Upper lobe of left lung (tissue), 6 donors: ENCODE measurements around the gene ELP4. TPM values are rescaled to one million over a fixed set of nuclear protein-coding genes. Genes with fewer than 3 reads are reported as not detected.
"Not testable (repeated sequence)": the region's sequence is repeated elsewhere in the genome, so short reads cannot be mapped to it uniquely, and the experiment has no call there.

ENCODE experiments used
- ATAC-seq, 2 donors: fragments of 200-7000 bp; cut with Tn5 transposase; one replicate each; pipeline ENCODE4 v1.9.1; 2022; ENCODE audit warnings: mild to moderate bottlenecking in 2 of 2, moderate library complexity in 2 of 2; ENCODE audit not compliant: low FRiP score in 2 of 2
- DNase-seq, 2 donors: peaks; one replicate each; pipeline ENCODE4 v3.0.0-alpha.2; 2019 to 2020
- H3K27ac ChIP-seq, 4 donors: fragments of 200-600 bp; sonication (generic); one replicate each; pipeline ENCODE4 v1.5.1; 2016 to 2019
- H3K27me3 ChIP-seq, 4 donors: fragments of 200-600 bp; sonication (generic); one replicate each; pipeline ENCODE4 v1.5.1; 2017 to 2019
- H3K36me3 ChIP-seq, 4 donors: fragments of 200-600 bp; sonication (generic); one replicate each; pipeline ENCODE4 v1.5.1; 2016 to 2019
- H3K4me1 ChIP-seq, 4 donors: fragments of 200-600 bp; sonication (generic); one replicate each; pipeline ENCODE4 v1.5.1; 2018 to 2019
- H3K4me3 ChIP-seq, 4 donors: fragments of 200-600 bp; sonication (generic); one replicate each; pipeline ENCODE4 v1.5.1; 2017 to 2019; ENCODE audit warnings: mild to moderate bottlenecking in 2 of 4, moderate library complexity in 1 of 4
- H3K9me3 ChIP-seq, 4 donors: fragments of 200-600 bp; sonication (generic); one replicate each; pipeline ENCODE4 v1.5.1; 2018 to 2019
- EP300 ChIP-seq, 4 donors: sonication (generic); formaldehyde crosslinking; IDR thresholded peaks; one replicate each; pipeline ENCODE4 v1.5.1; 2017; ENCODE audit warnings: antibody characterized with exemption in 4 of 4, control low read depth in 2 of 4
- POLR2A ChIP-seq, 4 donors: fragments of 450-650 bp; IDR thresholded peaks; one replicate each; pipeline ENCODE4 v1.5.1; 2016 to 2017; ENCODE audit warnings: antibody characterized with exemption in 4 of 4, mild to moderate bottlenecking in 2 of 4
- POLR2AphosphoS5 ChIP-seq, 2 donors: sonication (generic); formaldehyde crosslinking; IDR thresholded peaks; one replicate each; pipeline ENCODE4 v1.5.1; 2017; ENCODE audit warnings: antibody characterized with exemption in 2 of 2
- WGBS, 2 donors: methylation state at CpG; one replicate each; pipeline ENCODE4 v1.1.5; 2017 to 2018; 5-methylcytosine and 5-hydroxymethylcytosine counted together
- total RNA-seq, 6 donors: library from RNA; depleted of rRNA in 4 of 6; stranded (reverse); fragments of >200 nt in 4 of 6; gene quantifications; one replicate each; pipeline versions ENCODE4 v1.1.0 to v1.2.1, GENCODE V29; 2016 to 2021
- TF ChIP-seq, protein P1 (sequence below), 6 experiments: fragments of 450-650 bp in 4 of 6; fragments of 200-600 bp in 2 of 6; sonication (generic) in 2 of 6; IDR thresholded peaks; one replicate each; pipeline ENCODE4 v1.5.1; 2016 to 2019; ENCODE audit warnings: antibody characterized with exemption in 6 of 6
- donor health status: DM: no; HTN: no; CAD: no; lungs with moderate emphysema.
- donor health status: DM: no; HTN: yes; CAD: no; lungs with severe emphysema.

ELP4 gene
- total RNA-seq, 6 donors from 2014 or later, result 6.3 to 34.7 (median 18.6) TPM

GRCh38 chr11:31687861-31688260, 178.3 kb downstream of the ELP4 start:
- Histone ChIP-seq H3K4me1 (peaks cover 0 to 2% (median 0%) of the 10 kb centered on the region in 4 donors), H3K27ac (no peak overlapping the region), H3K4me3 (no peak overlapping the region), H3K27me3 (no peaks in the 10 kb centered on the region), H3K9me3 (no peaks in the 10 kb centered on the region), H3K36me3 (no peaks in the 10 kb centered on the region)
- 81 to 87% methylated on average over 4 of the region's 4 CpGs for WGBS, 2 donors
- ATAC-seq, result no peak
- TF ChIP-seq, protein P1, sequence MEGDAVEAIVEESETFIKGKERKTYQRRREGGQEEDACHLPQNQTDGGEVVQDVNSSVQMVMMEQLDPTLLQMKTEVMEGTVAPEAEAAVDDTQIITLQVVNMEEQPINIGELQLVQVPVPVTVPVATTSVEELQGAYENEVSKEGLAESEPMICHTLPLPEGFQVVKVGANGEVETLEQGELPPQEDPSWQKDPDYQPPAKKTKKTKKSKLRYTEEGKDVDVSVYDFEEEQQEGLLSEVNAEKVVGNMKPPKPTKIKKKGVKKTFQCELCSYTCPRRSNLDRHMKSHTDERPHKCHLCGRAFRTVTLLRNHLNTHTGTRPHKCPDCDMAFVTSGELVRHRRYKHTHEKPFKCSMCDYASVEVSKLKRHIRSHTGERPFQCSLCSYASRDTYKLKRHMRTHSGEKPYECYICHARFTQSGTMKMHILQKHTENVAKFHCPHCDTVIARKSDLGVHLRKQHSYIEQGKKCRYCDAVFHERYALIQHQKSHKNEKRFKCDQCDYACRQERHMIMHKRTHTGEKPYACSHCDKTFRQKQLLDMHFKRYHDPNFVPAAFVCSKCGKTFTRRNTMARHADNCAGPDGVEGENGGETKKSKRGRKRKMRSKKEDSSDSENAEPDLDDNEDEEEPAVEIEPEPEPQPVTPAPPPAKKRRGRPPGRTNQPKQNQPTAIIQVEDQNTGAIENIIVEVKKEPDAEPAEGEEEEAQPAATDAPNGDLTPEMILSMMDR (IDR thresholded peaks at IDR 0.05), result no peak
- TF ChIP-seq EP300 (IDR thresholded peaks at IDR 0.05) (no peak), POLR2AphosphoS5 (IDR thresholded peaks at IDR 0.05) (no peak), POLR2A (IDR thresholded peaks at IDR 0.05) (no peak)
- DNase-seq, result no peak

DNA sequence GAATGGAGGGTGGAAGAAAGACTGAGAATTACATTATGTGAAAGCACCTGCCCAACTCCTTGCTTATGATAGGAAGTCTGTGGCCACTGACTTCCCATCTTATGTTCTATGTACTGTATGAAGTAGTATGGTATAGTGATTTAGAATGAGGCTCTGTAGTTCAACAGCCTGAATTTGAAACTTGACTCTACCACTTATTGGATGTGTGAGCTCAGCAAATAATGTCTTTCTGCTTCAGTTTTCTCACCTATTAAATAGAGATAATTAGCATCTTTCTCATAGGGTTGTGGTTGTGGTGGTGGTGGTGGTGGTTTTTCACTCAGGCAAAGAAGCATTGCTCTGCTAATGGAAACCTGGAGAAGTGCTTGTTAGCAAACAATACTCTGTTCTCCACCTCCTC, 180.0 kb downstream of the ELP4 start:
- no peaks in the 10 kb centered on the region for H3K27me3 ChIP-seq
- no peaks in the 10 kb centered on the region for H3K36me3 ChIP-seq
- H3K9me3 ChIP-seq, result no peaks in the 10 kb centered on the region
- TF ChIP-seq EP300 (IDR thresholded peaks at IDR 0.05) (no peak), POLR2AphosphoS5 (IDR thresholded peaks at IDR 0.05) (no peak), POLR2A (IDR thresholded peaks at IDR 0.05) (no peak)
- TF ChIP-seq, protein P1 (IDR thresholded peaks at IDR 0.05), result no peak
- no peak for ATAC-seq
- no peak overlapping the region for H3K27ac ChIP-seq
- no peak for DNase-seq
- peaks cover 0 to 2% (median 0%) of the 10 kb centered on the region in 4 donors for H3K4me1 ChIP-seq
- no peak overlapping the region for H3K4me3 ChIP-seq

DNA sequence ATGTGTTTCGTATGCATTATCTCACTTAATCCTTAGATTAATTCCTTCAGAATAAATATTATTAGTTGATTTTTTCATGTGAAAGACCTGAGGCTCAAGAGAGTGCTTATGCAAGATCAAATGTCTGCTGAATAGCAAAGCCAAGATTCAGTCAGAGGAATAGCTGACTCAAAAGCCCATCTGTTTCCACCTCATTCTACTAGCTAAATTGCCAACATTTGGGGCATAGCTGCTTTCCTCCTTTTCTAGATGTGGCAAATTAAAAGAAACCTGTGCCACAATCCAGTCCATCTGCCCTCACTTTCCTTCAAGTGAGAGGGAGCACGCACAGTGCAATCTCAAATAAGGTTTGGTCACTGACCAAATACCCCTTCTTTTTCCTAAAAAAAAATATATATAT, 180.5 kb downstream of the ELP4 start:
- DNase-seq, result no peak
- H3K4me3 ChIP-seq, result no peak overlapping the region
- no peaks in the 10 kb centered on the region for H3K27me3 ChIP-seq
- 70 to 86% methylated on average over 2 of the region's 2 CpGs for WGBS, 2 donors
- H3K36me3 ChIP-seq, result no peaks in the 10 kb centered on the region
- no peak overlapping the region for H3K27ac ChIP-seq
- ATAC-seq, result no peak
- H3K4me1 ChIP-seq, result peaks cover 0 to 2% (median 0%) of the 10 kb centered on the region in 4 donors
- no peaks in the 10 kb centered on the region for H3K9me3 ChIP-seq
- no peak for TF ChIP-seq POLR2A (IDR thresholded peaks at IDR 0.05)
- TF ChIP-seq, protein P1 (IDR thresholded peaks at IDR 0.05), result no peak
- no peak for TF ChIP-seq POLR2AphosphoS5 (IDR thresholded peaks at IDR 0.05)
- TF ChIP-seq EP300 (IDR thresholded peaks at IDR 0.05), result no peak

- Histone ChIP-seq H3K4me3 (no peak overlapping the region), H3K27ac (no peak overlapping the region), H3K36me3 (no peaks in the 10 kb centered on the region), H3K27me3 (no peaks in the 10 kb centered on the region), H3K4me1 (peaks cover 0 to 2% (median 0%) of the 10 kb centered on the region in 4 donors), H3K9me3 (no peaks in the 10 kb centered on the region)
- ATAC-seq (no peak), DNase-seq (no peak)
- WGBS, 2 donors, result 82% methylated on average over 2 of the region's 2 CpGs
- TF ChIP-seq, protein P1 (IDR thresholded peaks at IDR 0.05), result no peak
- TF ChIP-seq POLR2A (IDR thresholded peaks at IDR 0.05), result no peak
- no peak for TF ChIP-seq EP300 (IDR thresholded peaks at IDR 0.05)
- no peak for TF ChIP-seq POLR2AphosphoS5 (IDR thresholded peaks at IDR 0.05)
Observed at GRCh38 chr11:31690516-31690915, 180.9 kb downstream of the ELP4 start.

DNA sequence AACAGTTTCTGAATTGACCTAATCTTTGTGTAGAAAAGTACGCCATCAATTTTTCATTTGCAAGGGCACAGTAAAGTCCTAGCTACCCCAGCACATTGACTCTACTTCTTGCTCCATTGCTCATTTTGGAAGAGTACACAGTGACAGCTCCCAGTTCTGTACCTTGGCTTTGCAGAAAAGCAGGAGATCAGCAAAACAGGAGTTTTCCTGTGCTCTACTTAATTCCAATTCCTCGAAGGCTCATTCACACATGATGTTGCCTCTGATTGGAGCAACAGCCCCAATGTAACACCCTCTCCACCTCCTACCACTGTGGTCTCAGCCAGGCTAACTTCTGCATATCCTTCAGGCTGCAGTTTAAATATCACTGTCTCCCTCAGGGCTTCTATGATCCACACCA, 182.9 kb downstream of the ELP4 start:
- ATAC-seq, result no peak

DNA sequence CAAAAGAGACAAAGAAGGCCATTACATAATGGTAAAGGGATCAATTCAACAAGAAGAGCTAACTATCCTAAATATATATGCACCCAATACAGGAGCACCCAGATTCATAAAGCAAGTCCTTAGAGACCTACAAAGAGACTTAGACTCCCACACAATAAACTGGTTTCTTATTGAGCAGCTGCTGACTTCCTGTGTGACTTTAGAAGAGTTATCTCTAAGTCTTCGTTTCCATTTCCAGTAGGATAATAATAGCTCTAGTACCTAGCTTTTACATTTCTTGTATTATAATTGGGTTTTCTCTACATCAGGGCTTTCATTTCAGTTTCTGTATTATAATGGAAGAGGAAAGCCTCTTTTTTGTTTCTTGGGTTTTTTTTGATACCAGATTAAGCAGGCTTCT, 187.5 kb downstream of the ELP4 start:
- not testable (repeated sequence) for ATAC-seq, H3K36me3 ChIP-seq, H3K4me1 ChIP-seq, H3K27ac ChIP-seq, DNase-seq, H3K27me3 ChIP-seq, H3K9me3 ChIP-seq, H3K4me3 ChIP-seq
- 53 to 74% methylated on average over 1 of the region's 1 CpG for WGBS, 2 donors

More for the DNA sequence above, 182.9 kb downstream of the ELP4 start:
- no peak for TF ChIP-seq POLR2A (IDR thresholded peaks at IDR 0.05)
- no peak for TF ChIP-seq EP300 (IDR thresholded peaks at IDR 0.05)
- TF ChIP-seq, protein P1 (IDR thresholded peaks at IDR 0.05), result no peak
- TF ChIP-seq POLR2AphosphoS5 (IDR thresholded peaks at IDR 0.05), result no peak
- Histone ChIP-seq H3K9me3 (no peaks in the 10 kb centered on the region), H3K4me3 (no peak overlapping the region), H3K27me3 (no peaks in the 10 kb centered on the region), H3K4me1 (peaks cover 0 to 2% (median 0%) of the 10 kb centered on the region in 4 donors), H3K27ac (no peak overlapping the region), H3K36me3 (no peaks in the 10 kb centered on the region)
- DNase-seq, result no peak
- 93 to 100% methylated on average over 2 of the region's 2 CpGs for WGBS, 2 donors
